ENCODE data around the gene ERBB4.

DNA sequence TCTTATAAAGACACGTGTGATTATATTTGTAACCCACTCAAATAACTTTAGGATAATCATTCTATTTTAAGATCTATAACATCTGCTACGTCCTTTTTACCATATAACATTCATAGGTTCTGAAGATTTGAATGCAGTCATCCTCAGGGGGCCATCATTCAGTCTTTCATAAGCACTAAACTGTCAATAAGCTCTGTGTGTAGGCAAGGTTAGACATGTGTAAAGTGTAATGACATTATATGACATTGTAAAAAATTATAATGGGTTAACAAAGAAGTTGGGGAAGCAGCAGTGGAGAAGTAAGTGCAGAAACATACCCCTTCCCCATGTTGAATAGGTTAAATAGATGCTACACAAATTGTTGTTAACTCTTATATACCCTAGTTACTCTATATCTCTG lies 845.9 kb downstream of the ERBB4 start:
- TF ChIP-seq, protein P1, sequence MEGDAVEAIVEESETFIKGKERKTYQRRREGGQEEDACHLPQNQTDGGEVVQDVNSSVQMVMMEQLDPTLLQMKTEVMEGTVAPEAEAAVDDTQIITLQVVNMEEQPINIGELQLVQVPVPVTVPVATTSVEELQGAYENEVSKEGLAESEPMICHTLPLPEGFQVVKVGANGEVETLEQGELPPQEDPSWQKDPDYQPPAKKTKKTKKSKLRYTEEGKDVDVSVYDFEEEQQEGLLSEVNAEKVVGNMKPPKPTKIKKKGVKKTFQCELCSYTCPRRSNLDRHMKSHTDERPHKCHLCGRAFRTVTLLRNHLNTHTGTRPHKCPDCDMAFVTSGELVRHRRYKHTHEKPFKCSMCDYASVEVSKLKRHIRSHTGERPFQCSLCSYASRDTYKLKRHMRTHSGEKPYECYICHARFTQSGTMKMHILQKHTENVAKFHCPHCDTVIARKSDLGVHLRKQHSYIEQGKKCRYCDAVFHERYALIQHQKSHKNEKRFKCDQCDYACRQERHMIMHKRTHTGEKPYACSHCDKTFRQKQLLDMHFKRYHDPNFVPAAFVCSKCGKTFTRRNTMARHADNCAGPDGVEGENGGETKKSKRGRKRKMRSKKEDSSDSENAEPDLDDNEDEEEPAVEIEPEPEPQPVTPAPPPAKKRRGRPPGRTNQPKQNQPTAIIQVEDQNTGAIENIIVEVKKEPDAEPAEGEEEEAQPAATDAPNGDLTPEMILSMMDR (IDR thresholded peaks at IDR 0.05 in 4 of 5, conservative IDR thresholded peaks at IDR 0.05 in 1 of 5) = no peak
- no peak for TF ChIP-seq POLR2A (IDR thresholded peaks at IDR 0.05)

Measured in gastrocnemius medialis (tissue), 4 donors.